GM18508 (cell line): ENCODE results near the gene P2RX4.
"Not testable (repeated sequence)": the region's sequence is repeated elsewhere in the genome, so short reads cannot be mapped to it uniquely, and the experiment has no call there.

Experiments
- ATAC-seq: cut with Tn5 transposase; IDR thresholded peaks from one replicate; pipeline ENCODE4 v1.9.1; 2021; ENCODE audit warnings: moderate number of reproducible peaks; ENCODE audit not compliant: insufficient read depth, unreplicated experiment

The P2RX4 gene

GRCh38 chr12:121239351-121240061 lies 29.6 kb downstream of the P2RX4 start:
- ATAC-seq, result no peak

- ATAC-seq, result no peak
These were observed 30.1 kb downstream of the P2RX4 start for GRCh38 chr12:121240062-121240420.

GRCh38 chr12:121240484-121241101 lies 30.7 kb downstream of the P2RX4 start:
- ATAC-seq, result no peak

GRCh38 chr12:121241156-121241970 lies 31.4 kb downstream of the P2RX4 start:
- no peak for ATAC-seq

GRCh38 chr12:121245031-121245430 lies 35.1 kb downstream of the P2RX4 start:
- ATAC-seq, result no peak

- ATAC-seq, result no peak
These were observed 36.0 kb downstream of the P2RX4 start for GRCh38 chr12:121245951-121246350.

GRCh38 chr12:121246893-121247557 lies 37.1 kb downstream of the P2RX4 start:
- no peak for ATAC-seq

- ATAC-seq, result no peak
These were observed 38.7 kb downstream of the P2RX4 start for GRCh38 chr12:121248622-121249021.

- ATAC-seq, result no peak
These were observed 40.4 kb downstream of the P2RX4 start for GRCh38 chr12:121250359-121250758.

GRCh38 chr12:121251838-121252237 lies 41.9 kb downstream of the P2RX4 start:
- no peak for ATAC-seq

GRCh38 chr12:121252712-121253345 lies 42.9 kb downstream of the P2RX4 start:
- ATAC-seq, result no peak

GRCh38 chr12:121253638-121254335 lies 43.9 kb downstream of the P2RX4 start:
- ATAC-seq, result no peak

- no peak for ATAC-seq
These were observed 45.5 kb downstream of the P2RX4 start for GRCh38 chr12:121255433-121255832.

- not testable (repeated sequence) for ATAC-seq
These were observed 47.9 kb downstream of the P2RX4 start for GRCh38 chr12:121257704-121258449.

- ATAC-seq, result no peak
These were observed 49.1 kb downstream of the P2RX4 start for GRCh38 chr12:121259074-121259473.

GRCh38 chr12:121260091-121260490 lies 50.2 kb downstream of the P2RX4 start:
- ATAC-seq, result no peak

GRCh38 chr12:121261398-121261797 lies 51.5 kb downstream of the P2RX4 start:
- no peak for ATAC-seq

GRCh38 chr12:121263206-121263935 lies 53.4 kb downstream of the P2RX4 start:
- ATAC-seq, result no peak
